Measurements from ENCODE around the gene CBX2. TPM values are rescaled to one million over a fixed set of nuclear protein-coding genes. Genes with fewer than 3 reads are reported as not detected.

Gene CBX2
- total and polyA plus RNA-seq, 7 experiments from 2014 or later: 0.24 to 4.4 (median 0.41) TPM; not detected in 1

- no peak for ATAC-seq
- no peaks in the 10 kb centered on the region for H3K36me3 Mint-ChIP-seq
Measured at GRCh38 chr17:79738643-79739042, 39.3 kb upstream of the CBX2 start.

DNA sequence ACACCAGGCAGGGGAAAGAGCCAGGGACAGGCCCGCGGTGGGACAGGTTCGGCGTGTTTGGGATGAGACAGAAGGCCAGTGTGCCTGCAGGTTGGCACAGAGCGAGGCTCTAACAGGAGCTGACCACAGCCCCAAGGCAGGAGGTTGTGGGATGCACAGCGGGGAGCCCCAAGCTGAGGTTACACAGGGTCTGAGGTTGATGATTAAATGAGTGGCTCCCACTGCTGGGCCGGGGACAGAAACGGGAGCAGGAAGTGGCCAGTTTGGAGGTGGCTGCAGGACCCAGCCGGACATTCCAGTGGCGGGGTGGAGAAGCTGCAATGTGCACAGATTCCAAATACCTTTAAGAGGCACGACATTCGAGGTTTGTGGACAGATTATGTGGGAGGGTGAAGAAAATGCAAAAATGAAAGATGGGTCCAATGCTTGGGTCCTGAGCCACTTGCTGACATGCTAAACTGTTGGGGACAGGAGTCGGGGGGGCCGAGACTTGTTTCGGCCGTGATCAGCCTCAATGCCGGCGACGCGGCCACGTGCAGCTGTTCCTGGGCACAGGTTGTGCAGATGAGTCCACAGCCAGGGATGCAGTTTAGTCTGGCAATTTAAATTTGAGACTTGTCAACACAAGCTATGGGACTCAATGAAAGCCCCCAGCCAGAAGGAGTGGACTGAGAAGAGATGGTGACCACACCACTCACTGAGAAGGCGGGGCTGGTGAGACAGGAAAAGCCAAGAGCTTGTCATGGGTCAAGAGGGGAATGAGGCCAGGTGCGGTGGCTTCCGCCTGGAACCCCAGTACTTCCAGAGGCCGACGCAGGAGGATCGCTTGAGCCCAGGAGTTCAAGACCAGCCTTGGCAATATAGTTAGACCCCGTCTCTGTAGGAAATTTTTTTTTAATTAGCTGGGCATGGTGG is 38.5 kb upstream of the CBX2 start:
- Histone ChIP-seq H3K36me3 (ENCODE audit: control insufficient read depth in 2 of 3, insufficient read depth in 3 of 3, low read length in 3 of 3) (no peaks in the 10 kb centered on the region), H3K27me3 (ENCODE audit: control insufficient read depth in 2 of 2, insufficient read depth in 2 of 2, low read length in 2 of 2) (no peaks in the 10 kb centered on the region), H3K4me3 (ENCODE audit: low read length) (no peak overlapping the region), H3K4me1 (ENCODE audit: control insufficient read depth in 2 of 2, insufficient read depth in 2 of 2, low read length in 2 of 2) (peaks cover 6 to 7% of the 10 kb centered on the region in 2 donors), H3K27ac (ENCODE audit: low read depth, low read length) (no peak overlapping the region), H3K9me3 (ENCODE audit: control insufficient read depth in 2 of 3, low read length in 3 of 3) (no peaks in the 10 kb centered on the region)
- Mint-ChIP-seq H3K36me3 (no peaks in the 10 kb centered on the region), H3K27me3 (peaks cover 13 to 36% (median 27%) of the 10 kb centered on the region in 5 donors), H3K27ac (no peak overlapping the region), H3K4me3 (no peak overlapping the region), H3K9me3 (no peaks in the 10 kb centered on the region), H3K4me1 (peaks cover 0 to 11% (median 0%) of the 10 kb centered on the region in 7 donors)
- ATAC-seq (no peak), DNase-seq (no peak)
- ChIA-PET POLR2A (no interaction called here), CTCF (interaction anchor here (1.1 to 1.7 kb wide), 3 partner anchors 11 to 50 kb away, joined by 3 to 4 read pairs (median 3); no protein-coding TSS in a partner anchor)
- intact Hi-C loops (cut with micrococcal nuclease): loop anchor here in 1 of 2 donors (10.0 kb wide), 1 partner anchor 185 kb away; no protein-coding TSS in a partner anchor

More at GRCh38 chr17:79738643-79739042, 39.3 kb upstream of the CBX2 start:
- ChIA-PET POLR2A (no interaction called here), CTCF (interaction anchor here (0.6 to 1.7 kb wide), 4 partner anchors 49 to 255 kb away, joined by 3 to 4 read pairs (median 4); no protein-coding TSS in a partner anchor)
- Mint-ChIP-seq H3K4me3 (no peak overlapping the region), H3K9me3 (no peaks in the 10 kb centered on the region), H3K27ac (no peak overlapping the region), H3K27me3 (peaks cover 13 to 36% (median 23%) of the 10 kb centered on the region in 5 donors), H3K4me1 (peaks cover 0 to 11% (median 0%) of the 10 kb centered on the region in 7 donors)
- Histone ChIP-seq H3K9me3 (ENCODE audit: control insufficient read depth in 2 of 3, low read length in 3 of 3) (no peaks in the 10 kb centered on the region), H3K4me3 (ENCODE audit: low read length) (no peak overlapping the region), H3K36me3 (ENCODE audit: control insufficient read depth in 2 of 3, insufficient read depth in 3 of 3, low read length in 3 of 3) (no peaks in the 10 kb centered on the region), H3K4me1 (ENCODE audit: control insufficient read depth in 2 of 2, insufficient read depth in 2 of 2, low read length in 2 of 2) (peaks cover 6 to 7% of the 10 kb centered on the region in 2 donors), H3K27me3 (ENCODE audit: control insufficient read depth in 2 of 2, insufficient read depth in 2 of 2, low read length in 2 of 2) (no peaks in the 10 kb centered on the region), H3K27ac (ENCODE audit: low read depth, low read length) (no peak overlapping the region)
- no peak for DNase-seq
- intact Hi-C loops (cut with micrococcal nuclease): no loop called here

DNA sequence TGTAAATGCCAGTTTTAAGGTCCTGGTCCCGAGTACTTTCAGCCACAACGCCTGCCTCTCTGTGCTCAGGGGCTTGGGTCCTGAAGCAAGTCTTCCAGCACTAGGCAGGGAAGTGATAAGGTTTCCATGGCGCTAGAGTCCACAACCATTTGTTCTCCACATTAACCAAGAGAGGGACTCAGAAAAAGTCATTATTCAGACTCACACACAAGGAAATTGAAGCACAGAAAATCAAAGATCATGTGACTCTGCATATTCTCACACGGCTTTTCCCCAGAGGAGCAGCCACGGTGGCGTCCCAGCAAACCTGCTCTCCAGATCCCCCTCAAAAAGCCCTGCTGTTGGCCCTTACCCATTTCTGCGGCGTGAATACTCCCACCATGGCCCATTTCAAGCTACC is 37.5 kb upstream of the CBX2 start:
- Mint-ChIP-seq H3K27me3 (peaks cover 13 to 39% (median 31%) of the 10 kb centered on the region in 5 donors), H3K4me3 (no peak overlapping the region), H3K9me3 (no peaks in the 10 kb centered on the region), H3K4me1 (peaks cover 0 to 14% (median 3%) of the 10 kb centered on the region in 7 donors), H3K36me3 (no peaks in the 10 kb centered on the region), H3K27ac (no peak overlapping the region)
- Histone ChIP-seq H3K27me3 (ENCODE audit: control insufficient read depth in 2 of 2, insufficient read depth in 2 of 2, low read length in 2 of 2) (no peaks in the 10 kb centered on the region), H3K27ac (ENCODE audit: low read depth, low read length) (no peak overlapping the region), H3K9me3 (ENCODE audit: control insufficient read depth in 2 of 3, low read length in 3 of 3) (no peaks in the 10 kb centered on the region), H3K4me3 (ENCODE audit: low read length) (no peak overlapping the region), H3K36me3 (ENCODE audit: control insufficient read depth in 2 of 3, insufficient read depth in 3 of 3, low read length in 3 of 3) (no peaks in the 10 kb centered on the region), H3K4me1 (ENCODE audit: control insufficient read depth in 2 of 2, insufficient read depth in 2 of 2, low read length in 2 of 2) (peaks cover 6 to 8% of the 10 kb centered on the region in 2 donors)
- intact Hi-C loops (cut with micrococcal nuclease): loop anchor here in 1 of 2 donors (10.0 kb wide), 1 partner anchor 184 kb away; no protein-coding TSS in a partner anchor
- ATAC-seq (no peak), DNase-seq (no peak)
- CTCF ChIA-PET: interaction anchor here (0.6 to 1.9 kb wide), 6 partner anchors 12 to 730 kb away, joined by 3 to 11 read pairs (median 3); no protein-coding TSS in a partner anchor
- POLR2A ChIA-PET: interaction anchor here (1.7 kb wide), 1 partner anchor 64 kb away, joined by 4 read pairs; no protein-coding TSS in a partner anchor

DNA sequence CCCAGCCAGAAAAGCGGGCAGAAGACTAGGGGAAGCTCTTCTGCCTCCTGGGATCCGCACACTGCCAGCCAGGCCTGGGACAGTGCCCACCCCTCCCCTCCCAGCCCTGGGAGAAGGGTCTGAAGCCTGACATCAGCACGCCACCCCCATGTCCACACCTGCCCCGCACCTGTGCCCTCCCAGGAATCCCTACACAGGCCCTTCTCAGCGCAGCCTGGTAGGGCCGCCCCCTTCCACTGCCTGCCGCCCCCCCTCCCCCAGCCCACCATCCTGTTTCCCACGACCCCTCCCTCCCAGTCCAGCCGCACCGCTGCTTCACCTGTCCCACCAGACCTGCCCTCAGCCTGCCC is 36.6 kb upstream of the CBX2 start:
- DNase-seq (no peak), ATAC-seq (no peak)
- H3K9me3 ChIP-seq (ENCODE audit: control insufficient read depth in 2 of 3, low read length in 3 of 3): no peaks in the 10 kb centered on the region
- H3K4me1 Mint-ChIP-seq: peaks cover 0 to 19% (median 10%) of the 10 kb centered on the region in 7 donors
- no peak overlapping the region for H3K4me3 ChIP-seq (ENCODE audit: low read length)
- no peak overlapping the region for H3K4me3 Mint-ChIP-seq
- peaks cover 6 to 15% of the 10 kb centered on the region in 2 donors for H3K4me1 ChIP-seq (ENCODE audit: control insufficient read depth in 2 of 2, insufficient read depth in 2 of 2, low read length in 2 of 2)
- H3K36me3 Mint-ChIP-seq: no peaks in the 10 kb centered on the region
- peaks cover 16 to 37% (median 33%) of the 10 kb centered on the region in 5 donors for H3K27me3 Mint-ChIP-seq
- POLR2A ChIA-PET: interaction anchor here (1.7 kb wide), 1 partner anchor 63 kb away, joined by 4 read pairs; no protein-coding TSS in a partner anchor
- CTCF ChIA-PET: interaction anchor here (0.6 to 1.9 kb wide), 7 partner anchors 14 to 256 kb away, joined by 3 to 11 read pairs (median 3); no protein-coding TSS in a partner anchor
- H3K36me3 ChIP-seq (ENCODE audit: control insufficient read depth in 2 of 3, insufficient read depth in 3 of 3, low read length in 3 of 3): no peaks in the 10 kb centered on the region
- no peak overlapping the region for H3K27ac ChIP-seq (ENCODE audit: low read depth, low read length)
- H3K27ac Mint-ChIP-seq: no peak overlapping the region
- intact Hi-C loops (cut with micrococcal nuclease): loop anchor here in 1 of 2 donors (10.0 kb wide), 1 partner anchor 183 kb away; no protein-coding TSS in a partner anchor
- peaks cover 0 to 1% of the 10 kb centered on the region in 2 donors for H3K27me3 ChIP-seq (ENCODE audit: control insufficient read depth in 2 of 2, insufficient read depth in 2 of 2, low read length in 2 of 2)
- H3K9me3 Mint-ChIP-seq: no peaks in the 10 kb centered on the region

- Histone ChIP-seq H3K36me3 (ENCODE audit: control insufficient read depth in 2 of 3, insufficient read depth in 3 of 3, low read length in 3 of 3) (no peaks in the 10 kb centered on the region), H3K9me3 (ENCODE audit: control insufficient read depth in 2 of 3, low read length in 3 of 3) (no peaks in the 10 kb centered on the region), H3K27ac (ENCODE audit: low read depth, low read length) (no peak overlapping the region), H3K4me3 (ENCODE audit: low read length) (no peak overlapping the region), H3K4me1 (ENCODE audit: control insufficient read depth in 2 of 2, insufficient read depth in 2 of 2, low read length in 2 of 2) (peaks cover 6 to 21% of the 10 kb centered on the region in 2 donors), H3K27me3 (ENCODE audit: control insufficient read depth in 2 of 2, insufficient read depth in 2 of 2, low read length in 2 of 2) (peaks cover 0 to 7% of the 10 kb centered on the region in 2 donors)
- Mint-ChIP-seq H3K4me3 (peak overlapping the region in 1 of 10 donors; percentile 16), H3K27me3 (peaks cover 18 to 40% (median 34%) of the 10 kb centered on the region in 5 donors), H3K27ac (peak overlapping the region in 2 of 9 donors; percentile 43 to 76), H3K9me3 (no peaks in the 10 kb centered on the region), H3K4me1 (peaks cover 0 to 24% (median 15%) of the 10 kb centered on the region in 7 donors), H3K36me3 (no peaks in the 10 kb centered on the region)
- intact Hi-C loops (cut with micrococcal nuclease): loop anchor here (1.0 to 10.0 kb wide), 4 partner anchors 174 to 251 kb away; no protein-coding TSS in a partner anchor
- peak; percentile 50 to 85 (median 73) for DNase-seq
- POLR2A ChIA-PET: interaction anchor here (1.7 kb wide), 1 partner anchor 63 kb away, joined by 4 read pairs; no protein-coding TSS in a partner anchor
- ATAC-seq: peak; percentile 66
- CTCF ChIA-PET: interaction anchor here (0.6 to 1.9 kb wide), 5 partner anchors 14 to 256 kb away, joined by 3 to 11 read pairs (median 3); no protein-coding TSS in a partner anchor
Measured at GRCh38 chr17:79741751-79742588, 36.0 kb upstream of the CBX2 start.

DNA sequence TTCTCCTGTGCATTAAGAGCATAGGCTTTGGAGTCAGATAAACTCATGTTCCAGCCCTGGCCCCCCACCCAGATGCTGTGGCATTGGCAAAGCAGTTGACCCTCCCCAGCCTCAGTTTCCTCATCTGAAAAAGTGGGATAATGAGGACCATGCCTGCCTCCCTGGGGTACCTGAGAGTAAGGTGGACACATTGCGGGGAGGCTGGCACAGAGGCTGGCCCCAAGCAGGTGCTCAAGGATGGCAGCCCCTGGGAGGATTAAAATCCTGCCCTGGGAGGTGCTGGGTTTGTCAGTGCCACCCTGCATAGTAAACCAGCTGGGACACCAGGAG is 35.4 kb upstream of the CBX2 start:
- ChIA-PET POLR2A (no interaction called here), CTCF (interaction anchor here (1.2 to 1.9 kb wide), 2 partner anchors 228 to 251 kb away, joined by 5 to 11 read pairs; no protein-coding TSS in a partner anchor)
- peak overlapping the region in 1 of 9 donors; percentile 46 for H3K27ac Mint-ChIP-seq
- H3K4me3 ChIP-seq (ENCODE audit: low read length): no peak overlapping the region
- H3K27ac ChIP-seq (ENCODE audit: low read depth, low read length): no peak overlapping the region
- H3K4me3 Mint-ChIP-seq: no peak overlapping the region
- peaks cover 0 to 11% of the 10 kb centered on the region in 2 donors for H3K27me3 ChIP-seq (ENCODE audit: control insufficient read depth in 2 of 2, insufficient read depth in 2 of 2, low read length in 2 of 2)
- no peak for ATAC-seq
- peaks cover 6 to 26% of the 10 kb centered on the region in 2 donors for H3K4me1 ChIP-seq (ENCODE audit: control insufficient read depth in 2 of 2, insufficient read depth in 2 of 2, low read length in 2 of 2)
- H3K9me3 Mint-ChIP-seq: no peaks in the 10 kb centered on the region
- no peaks in the 10 kb centered on the region for H3K36me3 ChIP-seq (ENCODE audit: control insufficient read depth in 2 of 3, insufficient read depth in 3 of 3, low read length in 3 of 3)
- peaks cover 0 to 28% (median 19%) of the 10 kb centered on the region in 7 donors for H3K4me1 Mint-ChIP-seq
- H3K9me3 ChIP-seq (ENCODE audit: control insufficient read depth in 2 of 3, low read length in 3 of 3): no peaks in the 10 kb centered on the region
- DNase-seq: no peak
- peaks cover 22 to 44% (median 37%) of the 10 kb centered on the region in 5 donors for H3K27me3 Mint-ChIP-seq
- intact Hi-C loops (cut with micrococcal nuclease): loop anchor here (1.0 to 10.0 kb wide), 4 partner anchors 174 to 250 kb away; no protein-coding TSS in a partner anchor
- H3K36me3 Mint-ChIP-seq: no peaks in the 10 kb centered on the region
